ENCODE data around the gene WDR45B.

The WDR45B gene

DNA sequence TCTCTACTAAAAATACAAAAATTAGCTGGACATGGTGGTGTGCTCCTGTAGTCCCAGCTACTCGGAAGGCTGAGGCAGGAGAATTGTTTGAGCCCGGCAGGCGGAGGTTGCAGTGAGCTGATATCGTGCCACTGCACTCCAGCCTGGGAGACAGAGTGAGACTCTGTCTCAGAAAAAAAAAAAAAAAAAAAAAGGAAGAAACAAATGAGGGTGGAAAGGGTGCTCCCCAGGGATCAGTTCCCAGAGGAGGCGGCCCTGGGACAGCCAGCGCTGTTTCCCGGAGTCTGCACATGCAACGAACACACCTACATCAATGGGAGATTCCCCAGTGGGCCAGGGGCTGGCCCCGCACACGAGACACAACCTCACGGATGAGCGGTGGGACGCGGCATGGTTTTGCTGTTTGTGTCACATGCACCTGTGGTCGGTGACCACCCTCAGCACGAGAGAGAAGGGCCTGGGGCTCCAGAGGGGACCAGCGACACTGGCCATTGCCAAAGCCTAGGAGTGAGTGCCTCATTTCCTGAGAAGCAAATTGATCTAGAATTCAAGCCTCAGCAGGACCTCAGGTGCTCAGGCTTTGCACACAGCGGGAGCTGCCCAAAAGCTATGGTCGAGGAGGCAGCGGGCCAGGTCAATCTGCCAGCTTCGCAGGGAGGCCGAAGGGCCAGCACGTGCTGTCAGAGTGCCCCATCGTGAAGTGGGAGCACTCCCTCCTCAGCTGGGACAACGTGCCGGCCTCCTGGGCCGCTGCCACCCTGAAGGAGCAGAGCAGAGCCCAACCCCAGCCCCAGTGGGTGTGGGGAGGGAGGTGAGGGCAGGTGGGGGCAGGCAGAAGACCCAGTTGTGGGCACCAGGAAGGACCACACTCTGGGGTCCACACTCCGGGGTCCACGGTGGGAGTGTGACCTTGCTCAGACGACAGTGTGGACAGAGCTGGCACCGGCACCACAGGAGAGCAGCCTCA, 13.8 kb upstream of the WDR45B start:
- H3F3A ChIP-seq (ENCODE audit: control insufficient read depth, insufficient read depth) = no peaks in the 10 kb centered on the region
- no peak overlapping the region for H3K4me2 ChIP-seq (ENCODE audit: low read length)
- no peaks in the 10 kb centered on the region for H4K20me1 ChIP-seq (ENCODE audit: control insufficient read depth, insufficient read depth, low read depth, low read length)
- no peaks in the 10 kb centered on the region for H3K36me3 ChIP-seq (ENCODE audit: control insufficient read depth, low read length)
- H3K4me3 ChIP-seq (ENCODE audit: low read length) = no peak overlapping the region
- no peaks in the 10 kb centered on the region for H3K9me2 ChIP-seq (replicated peaks; ENCODE audit: control insufficient read depth, low read length)
- no peaks in the 10 kb centered on the region for H3K79me2 ChIP-seq (ENCODE audit: control insufficient read depth, low read length)
- TF ChIP-seq CTCF (IDR thresholded peaks at IDR 0.05; ENCODE audit: low read depth, low read length, poor library complexity, severe bottlenecking) = no peak
- TF ChIP-seq EZH2phosphoT487 (IDR thresholded peaks at IDR 0.05; ENCODE audit: borderline replicate concordance, low read length) = no peak
- H3K4me1 ChIP-seq (ENCODE audit: control insufficient read depth, low read length) = no peaks in the 10 kb centered on the region
- no peak overlapping the region for H3K27ac ChIP-seq (ENCODE audit: low read depth, low read length)
- H3K9me3 ChIP-seq (ENCODE audit: control insufficient read depth, insufficient read depth, low read length) = peaks cover 9% of the 10 kb centered on the region; the same call in 1 of the 2 replicates
- no peaks in the 10 kb centered on the region for H3K27me3 ChIP-seq (ENCODE audit: control insufficient read depth, low read length)

GRCh38 chr17:82659886-82660285, 11.6 kb upstream of the WDR45B start:
- H3K4me3 ChIP-seq (ENCODE audit: low read length) = no peak overlapping the region
- H3K36me3 ChIP-seq (ENCODE audit: control insufficient read depth, low read length) = no peaks in the 10 kb centered on the region
- H3F3A ChIP-seq (ENCODE audit: control insufficient read depth, insufficient read depth) = no peaks in the 10 kb centered on the region
- no peaks in the 10 kb centered on the region for H3K79me2 ChIP-seq (ENCODE audit: control insufficient read depth, low read length)
- no peak overlapping the region for H3K4me2 ChIP-seq (ENCODE audit: low read length)
- no peaks in the 10 kb centered on the region for H3K27me3 ChIP-seq (ENCODE audit: control insufficient read depth, low read length)
- no peak overlapping the region for H3K27ac ChIP-seq (ENCODE audit: low read depth, low read length)
- TF ChIP-seq EZH2phosphoT487 (IDR thresholded peaks at IDR 0.05; ENCODE audit: borderline replicate concordance, low read length) (no peak), CTCF (IDR thresholded peaks at IDR 0.05; ENCODE audit: low read depth, low read length, poor library complexity, severe bottlenecking) (no peak)
- no peaks in the 10 kb centered on the region for H4K20me1 ChIP-seq (ENCODE audit: control insufficient read depth, insufficient read depth, low read depth, low read length)
- no peaks in the 10 kb centered on the region for H3K4me1 ChIP-seq (ENCODE audit: control insufficient read depth, low read length)
- H3K9me3 ChIP-seq (ENCODE audit: control insufficient read depth, insufficient read depth, low read length) = peaks cover 9% of the 10 kb centered on the region; the same call in 1 of the 2 replicates
- no peaks in the 10 kb centered on the region for H3K9me2 ChIP-seq (replicated peaks; ENCODE audit: control insufficient read depth, low read length)

DNA sequence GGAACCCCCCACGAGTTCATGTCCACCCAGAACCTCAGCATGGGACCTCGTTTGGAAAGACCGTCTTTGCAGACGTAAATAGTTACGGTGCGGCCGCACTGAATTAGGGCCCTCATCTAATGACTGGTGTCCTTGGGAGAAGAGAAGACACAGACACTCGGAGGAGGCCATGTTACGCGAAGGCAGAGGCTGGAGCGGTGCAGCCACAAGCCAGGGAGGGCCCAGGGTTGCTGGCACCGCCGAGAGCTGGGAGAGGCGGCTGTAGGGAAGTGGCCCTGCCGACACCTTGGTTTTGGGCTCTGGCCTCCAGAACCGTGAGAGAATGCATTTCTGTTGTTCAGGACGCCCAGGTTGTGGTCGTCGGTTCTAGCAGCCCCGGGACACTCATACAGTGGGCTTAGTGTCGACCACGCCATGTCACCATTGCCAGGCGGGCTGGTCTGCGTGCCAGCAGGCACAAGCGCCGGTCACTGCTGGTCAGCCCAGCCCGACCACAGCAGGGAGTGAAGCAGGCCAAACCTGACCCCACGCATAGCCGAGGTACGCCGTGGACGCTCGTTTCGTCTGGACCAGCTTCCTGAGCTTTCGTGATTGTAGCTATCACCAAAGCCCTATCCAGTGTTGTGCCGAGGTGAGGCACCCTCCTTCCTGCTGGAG, 10.7 kb upstream of the WDR45B start:
- Histone ChIP-seq H3K9me3 (ENCODE audit: control insufficient read depth, insufficient read depth, low read length) (peaks cover 9% of the 10 kb centered on the region; the same call in 1 of the 2 replicates), H3K27me3 (ENCODE audit: control insufficient read depth, low read length) (no peaks in the 10 kb centered on the region), H3K4me3 (ENCODE audit: low read length) (no peak overlapping the region), H3F3A (ENCODE audit: control insufficient read depth, insufficient read depth) (no peaks in the 10 kb centered on the region), H4K20me1 (ENCODE audit: control insufficient read depth, insufficient read depth, low read depth, low read length) (no peaks in the 10 kb centered on the region), H3K4me2 (ENCODE audit: low read length) (no peak overlapping the region), H3K36me3 (ENCODE audit: control insufficient read depth, low read length) (no peaks in the 10 kb centered on the region), H3K79me2 (ENCODE audit: control insufficient read depth, low read length) (no peaks in the 10 kb centered on the region), H3K4me1 (ENCODE audit: control insufficient read depth, low read length) (no peaks in the 10 kb centered on the region), H3K9me2 (replicated peaks; ENCODE audit: control insufficient read depth, low read length) (no peaks in the 10 kb centered on the region), H3K27ac (ENCODE audit: low read depth, low read length) (no peak overlapping the region)
- TF ChIP-seq CTCF (IDR thresholded peaks at IDR 0.05; ENCODE audit: low read depth, low read length, poor library complexity, severe bottlenecking) = no peak
- no peak for TF ChIP-seq EZH2phosphoT487 (IDR thresholded peaks at IDR 0.05; ENCODE audit: borderline replicate concordance, low read length)

Data from DOHH2 (cell line).